Measurements from ENCODE around the gene ASB2. TPM values are rescaled to one million over a fixed set of nuclear protein-coding genes. Genes with fewer than 3 reads are reported as not detected.

Gene ASB2
- total RNA-seq, 1 donor, result 0.45 TPM

GRCh38 chr14:93912782-93913181 is 63.6 kb downstream of the ASB2 start:
- no peak for TF ChIP-seq CTCF (IDR thresholded peaks at IDR 0.05; ENCODE audit: insufficient read depth, low read length)
- DNase-seq (ENCODE audit: low read depth), result peak; percentile 31
- no peak overlapping the region for H3K4me3 ChIP-seq (ENCODE audit: low read depth, low read length)

GRCh38 chr14:93911975-93912615 is 64.3 kb downstream of the ASB2 start:
- no peak for DNase-seq (ENCODE audit: low read depth)
- H3K4me3 ChIP-seq (ENCODE audit: low read depth, low read length), result no peak overlapping the region
- TF ChIP-seq CTCF (IDR thresholded peaks at IDR 0.05; ENCODE audit: insufficient read depth, low read length), result no peak

- peak; percentile 67 for DNase-seq (ENCODE audit: low read depth)
- no peak overlapping the region for H3K4me3 ChIP-seq (ENCODE audit: low read depth, low read length)
- TF ChIP-seq CTCF (IDR thresholded peaks at IDR 0.05; ENCODE audit: insufficient read depth, low read length), result no peak
Measured at GRCh38 chr14:93909429-93910128, 66.8 kb downstream of the ASB2 start.

GRCh38 chr14:93906341-93907329 is 69.7 kb downstream of the ASB2 start:
- TF ChIP-seq CTCF (IDR thresholded peaks at IDR 0.05; ENCODE audit: insufficient read depth, low read length), result peak; percentile 56
- no peak overlapping the region for H3K4me3 ChIP-seq (ENCODE audit: low read depth, low read length)
- peak; percentile 17 for DNase-seq (ENCODE audit: low read depth)

GRCh38 chr14:93905623-93906022 is 70.7 kb downstream of the ASB2 start:
- no peak for DNase-seq (ENCODE audit: low read depth)
- no peak overlapping the region for H3K4me3 ChIP-seq (ENCODE audit: low read depth, low read length)
- TF ChIP-seq CTCF (IDR thresholded peaks at IDR 0.05; ENCODE audit: insufficient read depth, low read length), result no peak

GRCh38 chr14:93903342-93904184 is 72.8 kb downstream of the ASB2 start:
- peak; percentile 28 for TF ChIP-seq CTCF (IDR thresholded peaks at IDR 0.05; ENCODE audit: insufficient read depth, low read length)
- DNase-seq (ENCODE audit: low read depth), result no peak
- H3K4me3 ChIP-seq (ENCODE audit: low read depth, low read length), result no peak overlapping the region
